LNCAP (cell line): ENCODE results near the gene BHLHE40.

Experiments
- TF ChIP-seq, protein P1 (sequence below): fragments of 450-650 bp; IDR thresholded peaks from 2 replicates; pipeline ENCODE4 v1.5.1; 2017; ENCODE audit warnings: mild to moderate bottlenecking

Gene BHLHE40

GRCh38 chr3:5002871-5003247, 23.6 kb downstream of the BHLHE40 start:
- TF ChIP-seq, protein P1, sequence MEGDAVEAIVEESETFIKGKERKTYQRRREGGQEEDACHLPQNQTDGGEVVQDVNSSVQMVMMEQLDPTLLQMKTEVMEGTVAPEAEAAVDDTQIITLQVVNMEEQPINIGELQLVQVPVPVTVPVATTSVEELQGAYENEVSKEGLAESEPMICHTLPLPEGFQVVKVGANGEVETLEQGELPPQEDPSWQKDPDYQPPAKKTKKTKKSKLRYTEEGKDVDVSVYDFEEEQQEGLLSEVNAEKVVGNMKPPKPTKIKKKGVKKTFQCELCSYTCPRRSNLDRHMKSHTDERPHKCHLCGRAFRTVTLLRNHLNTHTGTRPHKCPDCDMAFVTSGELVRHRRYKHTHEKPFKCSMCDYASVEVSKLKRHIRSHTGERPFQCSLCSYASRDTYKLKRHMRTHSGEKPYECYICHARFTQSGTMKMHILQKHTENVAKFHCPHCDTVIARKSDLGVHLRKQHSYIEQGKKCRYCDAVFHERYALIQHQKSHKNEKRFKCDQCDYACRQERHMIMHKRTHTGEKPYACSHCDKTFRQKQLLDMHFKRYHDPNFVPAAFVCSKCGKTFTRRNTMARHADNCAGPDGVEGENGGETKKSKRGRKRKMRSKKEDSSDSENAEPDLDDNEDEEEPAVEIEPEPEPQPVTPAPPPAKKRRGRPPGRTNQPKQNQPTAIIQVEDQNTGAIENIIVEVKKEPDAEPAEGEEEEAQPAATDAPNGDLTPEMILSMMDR, result no peak

- TF ChIP-seq, protein P1, result no peak
Observed at GRCh38 chr3:5004319-5005152, 25.3 kb downstream of the BHLHE40 start.

DNA sequence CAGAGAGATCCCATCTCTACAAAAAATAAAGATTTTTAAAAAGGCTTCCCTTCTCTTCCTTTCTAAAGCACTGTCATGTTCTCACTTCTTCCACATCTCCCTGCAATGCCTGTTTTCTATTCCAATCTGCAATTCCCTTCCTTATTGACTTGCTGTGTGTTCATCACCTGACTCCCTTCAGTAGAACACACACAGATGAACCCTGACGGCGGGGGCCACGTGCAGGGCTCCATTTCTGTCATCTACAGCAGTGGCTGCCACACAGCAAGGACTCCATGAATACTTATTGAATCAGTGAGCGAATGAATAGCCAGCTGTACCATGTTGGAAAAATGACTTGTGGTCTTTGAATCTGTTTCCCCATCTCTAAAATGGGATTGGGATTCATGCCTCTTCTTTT, 26.1 kb downstream of the BHLHE40 start:
- TF ChIP-seq, protein P1, result no peak

- TF ChIP-seq, protein P1, result no peak
Observed at GRCh38 chr3:5006755-5007202, 27.5 kb downstream of the BHLHE40 start.

DNA sequence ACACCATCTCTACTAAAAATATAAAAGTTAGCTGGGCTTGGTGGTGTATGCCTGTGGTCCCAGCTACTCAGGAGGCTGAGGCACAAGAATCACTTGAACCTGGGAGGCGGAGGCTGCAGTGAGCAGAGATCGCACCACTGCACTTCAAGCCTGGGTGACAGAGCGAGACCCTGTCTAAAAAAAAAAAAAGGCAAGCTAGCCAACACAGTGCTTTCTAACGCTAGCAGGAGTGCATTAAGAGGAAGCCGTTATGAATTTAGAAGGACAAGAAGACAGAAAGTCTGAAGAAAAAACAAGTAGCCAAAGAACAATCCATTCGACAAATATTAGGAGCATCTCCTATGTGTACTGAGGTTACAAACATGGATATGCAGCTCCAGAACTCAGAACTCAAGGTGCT, 28.6 kb downstream of the BHLHE40 start:
- TF ChIP-seq, protein P1, result no peak

GRCh38 chr3:5009506-5010109, 30.4 kb downstream of the BHLHE40 start:
- TF ChIP-seq, protein P1, result no peak

GRCh38 chr3:5010140-5010539, 30.9 kb downstream of the BHLHE40 start:
- TF ChIP-seq, protein P1, result no peak
